ENCODE measurements around the gene KIF4B.
"Not testable (repeated sequence)": the region's sequence is repeated elsewhere in the genome, so short reads cannot be mapped to it uniquely, and the experiment has no call there.

Gene KIF4B

GRCh38 chr5:155010881-155011280 lies 2.7 kb upstream of the KIF4B start:
- no peak for DNase-seq

GRCh38 chr5:155015239-155015638 lies 1.7 kb downstream of the KIF4B start:
- no peak for DNase-seq

- DNase-seq, result no peak
Measured at GRCh38 chr5:155017610-155018009, 4.1 kb downstream of the KIF4B start.

DNA sequence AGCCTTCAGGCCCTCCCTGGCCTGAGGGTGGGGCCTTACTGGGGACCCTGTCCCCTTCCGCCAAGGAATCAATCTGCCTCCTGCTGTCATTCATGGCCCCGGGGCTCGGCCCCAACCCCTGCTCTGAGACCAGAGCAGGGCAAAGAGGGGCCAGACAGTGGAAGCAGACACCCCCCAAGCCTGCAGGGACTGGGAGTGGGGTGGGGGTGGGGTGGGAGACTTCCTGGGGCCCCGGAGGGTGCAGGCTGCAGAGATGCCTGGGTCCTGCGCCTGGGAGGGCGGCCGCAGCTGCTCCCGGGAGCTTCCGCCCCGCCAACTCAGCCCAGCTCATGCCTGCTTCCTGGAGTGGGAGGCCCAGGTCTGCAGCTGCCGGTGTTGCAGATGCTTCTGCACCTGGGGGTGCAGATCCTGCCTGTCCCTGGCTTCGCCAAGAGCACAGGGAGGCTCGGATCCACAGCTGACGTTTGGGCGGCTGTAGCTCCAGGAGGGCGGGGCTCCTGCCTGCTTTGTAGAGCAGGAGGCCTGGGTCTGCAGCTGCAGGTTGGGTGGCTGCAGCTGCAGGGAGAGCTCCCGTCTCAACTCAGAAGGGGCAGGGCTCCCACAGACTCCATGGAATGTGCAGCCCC lies 6.2 kb downstream of the KIF4B start:
- DNase-seq, result no peak

GRCh38 chr5:155021842-155022241 lies 8.3 kb downstream of the KIF4B start:
- no peak for DNase-seq

- DNase-seq, result no peak
Measured at GRCh38 chr5:155023320-155023719, 9.8 kb downstream of the KIF4B start.

DNA sequence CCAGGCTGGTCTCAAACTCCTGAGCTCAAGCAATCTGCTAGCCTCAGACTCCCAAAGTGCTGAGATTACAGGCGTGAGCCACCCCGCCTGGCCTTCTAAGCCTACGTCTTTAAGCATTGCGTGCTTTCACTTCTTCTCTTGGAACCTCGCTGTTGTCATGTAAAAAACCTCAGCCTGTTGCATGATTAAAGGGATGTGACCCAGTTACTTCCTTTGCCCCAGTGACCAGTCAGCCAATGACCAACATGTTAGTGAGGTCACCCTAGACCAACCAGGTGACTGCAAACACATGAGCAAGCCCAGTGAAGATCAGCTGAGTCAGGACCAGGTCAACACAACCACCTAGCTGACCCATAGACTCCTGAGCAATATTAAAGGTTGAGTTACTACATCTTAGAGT lies 10.5 kb downstream of the KIF4B start:
- DNase-seq, result no peak

DNA sequence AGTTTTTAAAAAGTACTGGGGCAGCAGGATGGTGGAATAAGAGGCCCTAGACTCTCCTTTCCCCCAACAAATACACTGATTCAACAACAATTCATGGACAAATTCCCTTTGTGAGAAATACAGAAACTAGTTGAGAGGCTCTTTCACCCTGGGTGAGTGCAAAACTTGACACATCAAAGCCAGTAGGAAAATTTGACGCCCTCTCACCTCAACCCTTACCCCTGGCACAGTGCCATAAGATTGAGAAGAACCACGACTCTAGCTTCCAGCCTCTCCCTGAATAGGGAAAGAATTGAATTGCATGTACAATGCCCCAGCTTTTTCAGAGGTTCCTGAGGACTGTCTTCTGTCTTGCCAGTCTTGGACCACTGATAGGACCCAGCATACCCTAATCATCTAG lies 12.3 kb downstream of the KIF4B start:
- no peak for DNase-seq

GRCh38 chr5:155027993-155028629 lies 14.6 kb downstream of the KIF4B start:
- no peak for DNase-seq

GRCh38 chr5:155029240-155029639 lies 15.7 kb downstream of the KIF4B start:
- no peak for DNase-seq

GRCh38 chr5:155034145-155034744 lies 20.7 kb downstream of the KIF4B start:
- DNase-seq, result not testable (repeated sequence)

GRCh38 chr5:155035087-155035486 lies 21.5 kb downstream of the KIF4B start:
- not testable (repeated sequence) for DNase-seq

DNA sequence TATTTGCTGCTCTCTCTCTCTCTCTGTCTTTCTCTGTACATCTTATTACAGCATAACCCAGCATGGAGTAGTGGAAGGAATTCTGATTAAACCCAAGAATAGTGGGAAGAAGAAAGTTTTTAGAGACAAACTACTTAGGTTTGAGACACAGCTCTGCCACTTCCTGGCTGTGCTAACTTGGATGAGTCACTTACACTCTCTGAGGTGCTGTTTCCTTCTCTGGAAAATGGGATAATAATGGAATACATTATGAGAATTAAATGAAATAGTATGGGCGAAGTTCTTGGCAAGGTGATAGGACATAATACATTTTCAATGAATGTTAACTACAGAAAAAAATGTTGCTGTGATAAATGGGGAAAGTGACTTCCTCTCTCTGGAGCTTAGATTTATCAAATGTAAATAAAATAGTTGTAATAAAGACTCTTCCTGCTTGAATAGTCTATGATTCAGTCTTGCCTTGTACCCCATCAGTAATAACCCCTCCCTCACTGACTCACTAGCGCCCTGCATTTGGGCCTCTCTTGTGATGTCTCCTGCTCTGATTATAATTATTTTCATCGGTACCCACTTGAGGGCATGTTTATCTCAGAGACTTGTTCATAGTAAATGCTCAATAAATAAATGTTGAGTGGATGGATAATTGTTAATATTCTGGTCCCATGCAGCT lies 27.6 kb downstream of the KIF4B start:
- DNase-seq, result no peak

GRCh38 chr5:155044591-155044990 lies 31.0 kb downstream of the KIF4B start:
- DNase-seq, result no peak

DNA sequence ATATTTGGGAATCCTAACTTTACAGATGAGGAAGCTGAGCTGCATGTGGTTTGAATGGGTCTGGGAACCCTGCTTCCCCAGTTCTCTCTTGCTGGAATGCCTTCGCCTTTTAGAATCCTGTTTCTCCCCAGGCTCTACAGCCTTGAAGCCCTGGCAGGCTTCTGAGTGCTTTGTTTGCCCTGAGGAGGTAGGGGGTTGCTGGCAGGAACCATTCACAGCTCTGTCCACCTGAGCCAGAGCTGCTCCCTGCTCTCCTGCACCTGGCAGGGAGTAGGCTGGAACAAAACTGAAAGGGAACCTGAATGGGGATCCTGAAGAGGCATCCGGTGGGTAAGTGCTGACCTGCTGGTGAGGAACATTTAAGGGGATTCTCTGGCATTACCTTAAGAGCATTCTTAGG lies 33.0 kb downstream of the KIF4B start:
- DNase-seq, result no peak

- DNase-seq, result no peak
Measured at GRCh38 chr5:155047818-155048217, 34.3 kb downstream of the KIF4B start.

DNA sequence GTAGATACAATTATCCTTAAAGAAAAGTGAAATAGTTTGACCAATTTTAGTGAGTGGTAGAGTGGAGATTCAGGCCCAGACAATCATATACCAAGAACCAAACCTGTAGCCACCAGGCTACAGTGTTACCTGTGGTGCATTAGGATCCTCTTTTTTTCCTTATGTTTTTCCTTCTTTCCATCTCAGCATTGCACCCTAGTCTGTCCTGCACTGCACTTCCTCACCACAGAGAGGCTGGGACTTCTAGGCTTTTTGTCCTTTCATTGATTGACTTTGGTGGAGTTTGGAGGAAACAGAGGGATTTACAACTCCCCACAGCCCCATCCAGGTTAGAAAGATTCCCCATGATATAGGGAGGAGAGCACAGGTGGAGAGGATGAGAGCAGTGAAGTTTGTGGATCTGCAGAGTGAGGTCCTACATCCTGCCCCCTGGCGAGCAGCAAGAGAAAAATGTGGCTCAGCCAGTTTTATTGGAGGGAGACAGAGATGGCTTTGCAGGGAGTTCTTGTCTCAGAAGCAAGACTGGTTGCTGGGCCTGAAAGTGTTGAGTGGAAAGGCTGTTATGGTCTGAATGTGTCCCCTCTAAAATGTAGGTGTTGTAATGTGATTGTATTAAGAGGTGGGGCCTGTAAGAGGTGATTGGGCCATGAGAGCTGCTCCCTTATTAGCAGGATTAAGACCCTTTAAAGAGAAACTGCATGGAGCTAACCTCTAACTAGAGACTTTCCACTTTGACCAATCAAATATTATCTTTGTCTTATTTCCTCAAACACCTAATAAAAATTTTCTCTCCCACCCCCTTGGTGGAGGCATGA lies 36.2 kb downstream of the KIF4B start:
- DNase-seq, result no peak

DNA sequence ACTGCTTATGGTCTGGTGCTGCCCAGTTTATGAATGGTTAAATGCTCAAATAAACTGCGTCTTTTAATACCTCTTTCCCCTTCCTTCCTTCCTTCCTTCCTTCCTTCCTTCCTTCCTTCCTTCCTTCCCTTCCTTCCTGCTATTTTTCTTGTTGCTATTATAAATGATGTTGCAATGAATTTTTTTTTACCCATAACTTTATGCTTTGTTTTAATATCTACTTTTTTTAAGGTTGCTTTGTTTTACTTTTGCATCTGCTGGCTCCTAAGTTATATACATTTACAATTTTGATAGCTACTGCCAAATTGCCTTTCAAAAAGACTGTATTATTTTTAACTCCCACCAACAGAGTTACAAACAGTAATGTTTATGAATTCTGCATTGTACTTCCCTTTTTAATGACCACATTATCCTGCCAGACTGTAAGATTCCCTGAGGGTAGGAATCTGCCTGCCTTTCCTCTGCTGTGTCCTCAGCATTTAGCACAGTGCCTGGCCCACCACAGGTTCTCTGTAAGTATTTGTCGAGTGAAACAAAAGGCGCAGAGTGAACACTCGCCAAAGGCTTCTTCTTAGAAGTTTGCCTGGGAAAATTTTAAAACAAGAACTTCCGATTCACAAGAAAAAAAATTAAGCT lies 36.9 kb downstream of the KIF4B start:
- no peak for DNase-seq

- DNase-seq, result no peak
Measured at GRCh38 chr5:155052532-155052931, 39.0 kb downstream of the KIF4B start.

- DNase-seq, result no peak
Measured at GRCh38 chr5:155053501-155053900, 39.9 kb downstream of the KIF4B start.

GRCh38 chr5:155056644-155057269 lies 43.2 kb downstream of the KIF4B start:
- no peak for DNase-seq

DNA sequence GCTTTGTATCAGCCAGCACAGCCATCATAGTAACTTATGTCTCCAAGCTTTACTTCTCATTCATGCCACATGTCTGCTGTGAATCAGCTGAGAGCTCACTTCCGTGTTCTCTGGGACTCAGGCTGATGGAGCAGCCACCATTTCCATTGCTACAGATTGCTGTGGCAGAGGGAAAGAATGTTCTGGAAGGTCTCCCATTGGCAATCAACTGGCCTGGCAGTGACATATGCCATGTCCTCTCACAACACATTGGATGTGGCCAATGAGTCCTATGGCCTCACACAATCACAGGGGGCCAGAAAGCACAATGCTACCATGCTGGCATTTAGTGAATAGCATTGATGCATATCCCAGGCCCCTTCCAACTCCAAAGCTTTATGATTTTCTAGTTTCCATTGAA lies 44.1 kb downstream of the KIF4B start:
- DNase-seq, result no peak
